ENCODE data around the gene CD96.
A peak's percentile ranks its signal among the peaks of the same experiment; 100 is the strongest.

Gene CD96

DNA sequence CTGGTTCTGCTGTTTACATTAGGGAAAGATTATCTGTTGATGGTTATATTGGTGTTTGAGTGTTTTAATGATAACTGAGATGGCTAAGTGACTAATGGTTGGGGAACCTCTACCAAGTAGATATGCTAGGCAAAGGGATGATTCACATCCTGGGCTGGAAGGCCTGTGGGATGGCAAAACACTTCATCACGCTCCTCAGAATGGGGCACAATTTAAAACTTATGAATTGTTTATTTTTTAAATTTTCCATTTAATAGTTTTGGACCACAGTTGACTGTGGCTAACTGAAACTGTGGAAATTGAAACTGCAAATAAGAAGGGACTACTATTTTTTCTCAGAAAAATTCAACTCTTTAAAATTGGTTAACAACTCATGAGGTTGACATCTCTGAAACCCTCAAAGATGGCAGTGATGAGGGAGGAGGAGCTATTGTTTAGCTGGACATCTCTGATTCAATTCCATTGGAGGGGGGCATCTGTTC is 153.7 kb downstream of the CD96 start:
- Histone ChIP-seq H3K4me3 (ENCODE audit: low read depth, low read length) (no peak overlapping the region), H3K36me3 (replicated peaks) (no peaks in the 10 kb centered on the region), H3K27ac (peak overlapping the region; percentile 81), H3K27me3 (replicated peaks) (no peaks in the 10 kb centered on the region)
- peak; percentile 84 for DNase-seq
- TF ChIP-seq, protein P1, sequence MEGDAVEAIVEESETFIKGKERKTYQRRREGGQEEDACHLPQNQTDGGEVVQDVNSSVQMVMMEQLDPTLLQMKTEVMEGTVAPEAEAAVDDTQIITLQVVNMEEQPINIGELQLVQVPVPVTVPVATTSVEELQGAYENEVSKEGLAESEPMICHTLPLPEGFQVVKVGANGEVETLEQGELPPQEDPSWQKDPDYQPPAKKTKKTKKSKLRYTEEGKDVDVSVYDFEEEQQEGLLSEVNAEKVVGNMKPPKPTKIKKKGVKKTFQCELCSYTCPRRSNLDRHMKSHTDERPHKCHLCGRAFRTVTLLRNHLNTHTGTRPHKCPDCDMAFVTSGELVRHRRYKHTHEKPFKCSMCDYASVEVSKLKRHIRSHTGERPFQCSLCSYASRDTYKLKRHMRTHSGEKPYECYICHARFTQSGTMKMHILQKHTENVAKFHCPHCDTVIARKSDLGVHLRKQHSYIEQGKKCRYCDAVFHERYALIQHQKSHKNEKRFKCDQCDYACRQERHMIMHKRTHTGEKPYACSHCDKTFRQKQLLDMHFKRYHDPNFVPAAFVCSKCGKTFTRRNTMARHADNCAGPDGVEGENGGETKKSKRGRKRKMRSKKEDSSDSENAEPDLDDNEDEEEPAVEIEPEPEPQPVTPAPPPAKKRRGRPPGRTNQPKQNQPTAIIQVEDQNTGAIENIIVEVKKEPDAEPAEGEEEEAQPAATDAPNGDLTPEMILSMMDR (IDR thresholded peaks at IDR 0.05; ENCODE audit: low read depth, low read length, missing control alignments): no peak
- in situ Hi-C loops (cut with HindIII; ENCODE audit: low pct_ligation_motif_present, low sequenced_read_pairs): no loop called here

DNA sequence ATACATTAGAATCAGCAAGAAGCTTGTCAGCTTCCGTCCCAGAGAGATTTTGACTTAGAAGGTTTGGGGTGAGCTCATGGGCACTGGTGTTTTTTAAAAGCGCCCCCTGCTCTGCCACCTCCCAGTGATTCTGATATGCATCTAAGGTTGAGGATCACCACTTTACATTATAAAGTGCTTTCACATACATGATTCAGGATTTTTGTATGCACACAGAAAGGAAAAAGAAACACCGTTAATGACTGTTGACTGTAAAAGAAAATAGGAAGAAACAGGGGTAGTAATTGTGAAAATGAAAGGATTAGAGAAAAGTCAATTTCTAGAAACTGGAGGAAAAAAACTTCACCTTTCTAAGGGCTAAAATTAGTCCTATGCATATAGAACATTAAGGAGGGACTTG is 158.1 kb downstream of the CD96 start:
- Histone ChIP-seq H3K27me3 (replicated peaks) (no peaks in the 10 kb centered on the region), H3K36me3 (replicated peaks) (no peaks in the 10 kb centered on the region), H3K4me3 (ENCODE audit: low read depth, low read length) (no peak overlapping the region), H3K27ac (no peak overlapping the region)
- TF ChIP-seq, protein P1 (IDR thresholded peaks at IDR 0.05; ENCODE audit: low read depth, low read length, missing control alignments): no peak
- DNase-seq: no peak
- in situ Hi-C loops (cut with HindIII; ENCODE audit: low pct_ligation_motif_present, low sequenced_read_pairs): no loop called here

DNA sequence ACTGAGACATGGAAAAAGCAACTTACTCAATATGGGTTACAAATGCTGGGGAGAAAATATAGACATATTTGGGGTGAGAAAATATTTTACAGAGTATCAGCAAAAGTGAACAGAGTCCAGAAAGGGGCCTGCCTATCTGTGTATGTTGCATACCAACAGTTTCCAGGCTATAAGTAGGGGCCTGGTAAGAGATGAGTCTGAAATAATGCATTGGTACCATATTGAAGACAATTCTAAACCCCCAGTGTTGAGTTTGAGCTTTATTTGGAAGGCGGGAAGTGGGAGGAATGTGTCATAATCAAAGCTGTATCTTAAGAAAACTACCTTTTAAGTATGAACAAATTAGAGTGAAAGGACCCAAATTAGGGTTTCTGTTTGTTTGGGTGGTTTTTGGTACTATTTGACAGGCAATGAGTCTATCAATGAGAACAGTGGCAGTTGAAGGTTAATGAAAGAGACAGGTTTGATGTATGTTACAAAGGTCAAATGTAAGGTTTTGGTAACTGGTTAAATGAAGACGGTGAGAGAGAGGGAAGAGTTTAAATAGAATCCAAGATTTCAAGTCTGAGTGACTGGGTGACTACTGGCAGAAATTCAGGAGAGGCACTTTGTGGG is 159.4 kb downstream of the CD96 start:
- in situ Hi-C loops (cut with HindIII; ENCODE audit: low pct_ligation_motif_present, low sequenced_read_pairs): no loop called here
- H3K36me3 ChIP-seq (replicated peaks): no peaks in the 10 kb centered on the region
- no peak for DNase-seq
- H3K27me3 ChIP-seq (replicated peaks): no peaks in the 10 kb centered on the region
- no peak overlapping the region for H3K27ac ChIP-seq
- no peak overlapping the region for H3K4me3 ChIP-seq (ENCODE audit: low read depth, low read length)
- TF ChIP-seq, protein P1 (IDR thresholded peaks at IDR 0.05; ENCODE audit: low read depth, low read length, missing control alignments): no peak
